OCI-LY3 (cell line): ENCODE data around the gene TNS4.

Experiments used
- H2AFZ ChIP-seq: fragments of 200-600, 300-600 bp; shearing (Covaris generic); 2 replicates; pipeline ENCODE4 v1.6.0; 2014; ENCODE audit warnings: antibody characterized with exemption, low read depth, low read length
- H3K27ac ChIP-seq: fragments of 200-600, 300-600 bp; sonication (generic); 2 replicates; pipeline ENCODE4 v1.5.1; 2014; ENCODE audit warnings: mild to moderate bottlenecking, low read length, moderate library complexity, mixed read lengths
- H3K27me3 ChIP-seq: fragments of 200-600, 300-600 bp; sonication (generic); 2 replicates; pipeline ENCODE4 v1.6.1; 2014; ENCODE audit warnings: low read depth, low read length, mixed read lengths
- H3K36me3 ChIP-seq: fragments of 200-600, 300-600 bp; sonication (generic); replicated peaks from 2 replicates; pipeline ENCODE3; 2014; ENCODE audit warnings: low read depth, low read length, mixed read lengths
- H3K4me1 ChIP-seq: fragments of 300-600, 200-600 bp; sonication (generic); 2 replicates; pipeline ENCODE4 v1.6.1; 2014; ENCODE audit warnings: low read length, mixed read lengths
- H3K4me2 ChIP-seq: fragments of 200-600, 300-600 bp; sonication (generic); 2 replicates; pipeline ENCODE4 v1.6.1; 2014; ENCODE audit warnings: low read length, mixed read lengths
- H3K4me3 ChIP-seq: fragments of 300-600, 200-600 bp; sonication (generic); 2 replicates; pipeline ENCODE4 v1.5.1; 2014; ENCODE audit warnings: antibody characterized with exemption, mild to moderate bottlenecking, low read length, moderate library complexity
- H3K79me2 ChIP-seq: fragments of 300-600, 200-600 bp; shearing (Covaris generic); 2 replicates; pipeline ENCODE4 v1.6.1; 2014; ENCODE audit warnings: mild to moderate bottlenecking, low read length, mixed read lengths
- H3K9ac ChIP-seq: fragments of 300-600, 200-600 bp; shearing (Covaris generic); 2 replicates; pipeline ENCODE4 v1.6.0; 2014; ENCODE audit warnings: mild to moderate bottlenecking, low read length, moderate library complexity
- H3K9me3 ChIP-seq: fragments of 200-600, 300-600 bp; shearing (Covaris generic); 2 replicates; pipeline ENCODE4 v1.6.1; 2014; ENCODE audit warnings: low read length, mixed read lengths; ENCODE audit not compliant: insufficient read depth
- H4K20me1 ChIP-seq: fragments of 200-600, 300-600 bp; sonication (generic); 2 replicates; pipeline ENCODE4 v1.6.1; 2016; ENCODE audit warnings: low read length, mixed read lengths; ENCODE audit not compliant: insufficient read depth
- CTCF ChIP-seq: fragments of 200-600, 300-600 bp; sonication (generic); IDR thresholded peaks from 2 replicates; pipeline ENCODE4 v1.5.1; 2014; ENCODE audit warnings: antibody characterized with exemption, low read length, low read depth
- EZH2phosphoT487 ChIP-seq: fragments of 200-600 bp; shearing (Covaris generic); IDR thresholded peaks from 2 replicates; pipeline ENCODE4 v1.6.1; 2018; ENCODE audit warnings: antibody characterized with exemption, mixed run types, low read depth

TNS4 gene

GRCh38 chr17:40478486-40478885 is 22.9 kb downstream of the TNS4 start:
- Histone ChIP-seq H3K36me3 (no peaks in the 10 kb centered on the region), H3K27ac (no peak overlapping the region), H3K9me3 (no peaks in the 10 kb centered on the region), H3K9ac (no peak overlapping the region), H3K4me2 (no peak overlapping the region), H3K4me1 (peaks cover 23% of the 10 kb centered on the region), H4K20me1 (no peaks in the 10 kb centered on the region), H2AFZ (no peak overlapping the region), H3K79me2 (no peaks in the 10 kb centered on the region), H3K4me3 (no peak overlapping the region), H3K27me3 (no peaks in the 10 kb centered on the region)
- TF ChIP-seq CTCF, result no peak
- no peak for TF ChIP-seq EZH2phosphoT487

GRCh38 chr17:40477796-40478195 is 23.6 kb downstream of the TNS4 start:
- Histone ChIP-seq H3K36me3 (no peaks in the 10 kb centered on the region), H3K4me1 (peaks cover 22% of the 10 kb centered on the region), H3K9ac (no peak overlapping the region), H3K79me2 (no peaks in the 10 kb centered on the region), H3K27me3 (peaks cover 5% of the 10 kb centered on the region; the same call in 1 of the 2 replicates), H3K9me3 (no peaks in the 10 kb centered on the region), H4K20me1 (no peaks in the 10 kb centered on the region), H3K27ac (no peak overlapping the region), H3K4me3 (no peak overlapping the region), H2AFZ (no peak overlapping the region), H3K4me2 (no peak overlapping the region)
- TF ChIP-seq EZH2phosphoT487, result no peak
- no peak for TF ChIP-seq CTCF

GRCh38 chr17:40475234-40475908 is 26.1 kb downstream of the TNS4 start:
- Histone ChIP-seq H3K27ac (no peak overlapping the region), H3K4me1 (peaks cover 11% of the 10 kb centered on the region), H2AFZ (no peak overlapping the region), H3K27me3 (peaks cover 5% of the 10 kb centered on the region; the same call in 1 of the 2 replicates), H3K9me3 (no peaks in the 10 kb centered on the region), H3K79me2 (no peaks in the 10 kb centered on the region), H4K20me1 (no peaks in the 10 kb centered on the region), H3K4me3 (no peak overlapping the region), H3K4me2 (no peak overlapping the region), H3K36me3 (no peaks in the 10 kb centered on the region), H3K9ac (no peak overlapping the region)
- TF ChIP-seq CTCF (no peak), EZH2phosphoT487 (no peak)

- Histone ChIP-seq H3K27ac (no peak overlapping the region), H3K79me2 (no peaks in the 10 kb centered on the region), H3K36me3 (no peaks in the 10 kb centered on the region), H4K20me1 (no peaks in the 10 kb centered on the region), H3K27me3 (peaks cover 8% of the 10 kb centered on the region; the same call in 1 of the 2 replicates), H3K4me3 (no peak overlapping the region), H3K4me2 (no peak overlapping the region), H2AFZ (no peak overlapping the region), H3K9ac (no peak overlapping the region), H3K4me1 (peaks cover 3% of the 10 kb centered on the region; the same call in 1 of the 2 replicates), H3K9me3 (no peaks in the 10 kb centered on the region)
- TF ChIP-seq EZH2phosphoT487, result no peak
- no peak for TF ChIP-seq CTCF
Observed at GRCh38 chr17:40474419-40475002, 26.9 kb downstream of the TNS4 start.
